ENCODE results near the gene GAS5. TPM values are rescaled to one million over a fixed set of nuclear protein-coding genes. Genes with fewer than 3 reads are reported as not detected.

GAS5 gene
- total and polyA plus RNA-seq, 2 of the 8 experiments (the other 6 are each of a cell fraction or from before 2014, with no cell fraction given): 799 to 1,238 TPM

GRCh38 chr1:173893611-173894010 is 25.8 kb upstream of the GAS5 start:
- H2BK5ac ChIP-seq (ENCODE audit: low read depth, low read length): no peak overlapping the region
- H4K5ac ChIP-seq (ENCODE audit: insufficient read length, low read depth, low read length): no peak overlapping the region
- H2BK20ac ChIP-seq (ENCODE audit: low read length): no peak overlapping the region
- CTCF ChIA-PET (ENCODE audit: partially characterized antibody): interaction anchor here (1.5 kb wide), 1 partner anchor 20 kb away, joined by 3 read pairs; no protein-coding TSS in a partner anchor
- H4K91ac ChIP-seq (replicated peaks; ENCODE audit: insufficient read length, low read length): no peak overlapping the region
- no peak overlapping the region for H3K4me2 ChIP-seq (ENCODE audit: insufficient read depth in 1 of 2, low read depth in 2 of 2, low read length in 2 of 2)
- DNase-seq (ENCODE audit: low read depth in 1 of 2, low spot score in 2 of 2) (no peak), FAIRE-seq (no peak)
- no peak overlapping the region for H2AK5ac ChIP-seq (ENCODE audit: low read depth, low read length)
- 91% methylated on average over 1 of the region's 1 CpG; no CpG with 5 or more reads in 1 of the 2 experiments for WGBS, 2 experiments (ENCODE audit: extremely low coverage in 1 of 2, insufficient coverage in 1 of 2, insufficient read length in 1 of 2, insufficient replicate concordance in 2 of 2, low coverage in 1 of 2, low lambda C conversion rate in 2 of 2, missing lambda C conversion rate in 1 of 2)
- no peak overlapping the region for H2BK120ac ChIP-seq (replicated peaks; ENCODE audit: low read depth, low read length)
- no peaks in the 10 kb centered on the region for H3K79me2 ChIP-seq (ENCODE audit: control insufficient read depth in 1 of 2, insufficient read depth in 2 of 2, low read length in 2 of 2)
- no peaks in the 10 kb centered on the region for H3K9me3 ChIP-seq (ENCODE audit: insufficient read depth in 2 of 2, low read depth in 1 of 2, low read length in 1 of 2)
- POLR2A ChIA-PET (ENCODE audit: partially characterized antibody): interaction anchor here (6.8 kb wide), 1 partner anchor 28 kb away, joined by 109 read pairs; the partner anchor contains the start of genes GAS5 and ZBTB37
- H3K4me1 ChIP-seq (replicated peaks in 1 of 4; ENCODE audit: control insufficient read depth in 3 of 4, insufficient read depth in 4 of 4, low read length in 3 of 4): peaks cover 0 to 5% (median 0%) of the 10 kb centered on the region in 4 experiments; a peak in 1 of 7 replicates
- no peak overlapping the region for H3K4me3 ChIP-seq (ENCODE audit: extremely low read depth in 1 of 4, insufficient read depth in 2 of 4, low read depth in 3 of 4, low read length in 4 of 4)
- TF ChIP-seq, protein P1, sequence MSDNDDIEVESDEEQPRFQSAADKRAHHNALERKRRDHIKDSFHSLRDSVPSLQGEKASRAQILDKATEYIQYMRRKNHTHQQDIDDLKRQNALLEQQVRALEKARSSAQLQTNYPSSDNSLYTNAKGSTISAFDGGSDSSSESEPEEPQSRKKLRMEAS (IDR thresholded peaks at IDR 0.05): no peak
- TF ChIP-seq EGR1 (IDR thresholded peaks at IDR 0.05; ENCODE audit: borderline replicate concordance, low read depth, low read length) (no peak), CBX5 (IDR thresholded peaks at IDR 0.05; ENCODE audit: low read depth, low read length) (no peak), POLR2AphosphoS5 (IDR thresholded peaks at IDR 0.05; ENCODE audit: low read depth, low read length) (no peak)
- no peak overlapping the region for H3K27ac ChIP-seq (ENCODE audit: low read depth, low read length)
- no peaks in the 10 kb centered on the region for H4K20me1 ChIP-seq (replicated peaks in 1 of 2; ENCODE audit: control insufficient read depth in 1 of 2, insufficient read depth in 2 of 2, low read length in 2 of 2)
- no peak overlapping the region for H2BK12ac ChIP-seq (ENCODE audit: low read depth, low read length)
- H3K18ac ChIP-seq (ENCODE audit: extremely low read depth, low read length): no peak overlapping the region
- no peak overlapping the region for H3K4ac ChIP-seq (replicated peaks; ENCODE audit: insufficient read length, low read depth, low read length)
- H3K79me1 ChIP-seq (ENCODE audit: low read depth, low read length): no peaks in the 10 kb centered on the region; the same call in 1 of the 2 replicates
- no peak overlapping the region for H2AFZ ChIP-seq (ENCODE audit: low read length)
- no peaks in the 10 kb centered on the region for H3K23me2 ChIP-seq (ENCODE audit: low read depth, low read length)
- no peak overlapping the region for H3K9ac ChIP-seq (replicated peaks in 1 of 4; ENCODE audit: extremely low read depth in 1 of 4, low read depth in 3 of 4, low read length in 3 of 4)
- H2BK15ac ChIP-seq (ENCODE audit: low read length): no peak overlapping the region
- no peaks in the 10 kb centered on the region; a peak in 1 of 8 replicates for H3K36me3 ChIP-seq (ENCODE audit: control insufficient read depth in 2 of 4, insufficient read depth in 4 of 4, low read length in 3 of 4)
- no peaks in the 10 kb centered on the region for H3K27me3 ChIP-seq (replicated peaks in 1 of 4; ENCODE audit: control insufficient read depth in 3 of 4, extremely low read depth in 1 of 4, insufficient read depth in 3 of 4, low read length in 3 of 4)
- H4K8ac ChIP-seq (ENCODE audit: extremely low read depth, insufficient read depth, low read length): no peak overlapping the region
- H3K14ac ChIP-seq (ENCODE audit: insufficient read length): no peak overlapping the region
- H3K56ac ChIP-seq (replicated peaks; ENCODE audit: insufficient read length, low read depth, low read length): no peak overlapping the region
- H3K23ac ChIP-seq (ENCODE audit: insufficient read length): no peak overlapping the region
